ENCODE measurements around the gene KIAA0408. TPM values are rescaled to one million over a fixed set of nuclear protein-coding genes. Genes with fewer than 3 reads are reported as not detected.

The KIAA0408 gene
- total and polyA plus RNA-seq, 2 experiments from 2014 or later: 0.27 to 2.0 TPM

DNA sequence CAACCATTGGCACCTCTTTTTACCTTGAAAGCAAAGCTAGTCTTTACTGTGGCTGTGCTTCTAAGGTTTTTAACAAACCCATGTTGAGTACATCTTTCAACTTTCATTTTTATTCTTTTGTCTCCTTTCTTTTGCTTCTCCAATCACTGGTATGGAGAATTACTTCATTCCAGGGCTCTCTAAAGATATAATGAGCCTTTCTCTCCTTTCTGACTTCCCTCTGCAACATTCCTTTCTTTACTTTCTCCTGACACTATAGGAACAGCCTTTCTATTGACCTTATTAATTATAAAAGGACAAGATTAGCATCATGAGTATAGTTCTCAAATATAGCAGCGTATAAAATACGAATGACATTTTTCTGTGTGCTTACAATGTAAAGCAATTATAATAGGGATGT lies 23.1 kb upstream of the KIAA0408 start:
- Histone ChIP-seq H3K27ac (no peak overlapping the region), H3K27me3 (no peaks in the 10 kb centered on the region), H3K4me3 (no peak overlapping the region), H3K9me3 (ENCODE audit: low read depth) (no peaks in the 10 kb centered on the region), H3K36me3 (no peaks in the 10 kb centered on the region), H3K4me1 (ENCODE audit: low read depth) (no peaks in the 10 kb centered on the region)
- DNase-seq (ENCODE audit: low read depth in 1 of 2, low spot score in 1 of 2): no peak
- TF ChIP-seq, protein P1, sequence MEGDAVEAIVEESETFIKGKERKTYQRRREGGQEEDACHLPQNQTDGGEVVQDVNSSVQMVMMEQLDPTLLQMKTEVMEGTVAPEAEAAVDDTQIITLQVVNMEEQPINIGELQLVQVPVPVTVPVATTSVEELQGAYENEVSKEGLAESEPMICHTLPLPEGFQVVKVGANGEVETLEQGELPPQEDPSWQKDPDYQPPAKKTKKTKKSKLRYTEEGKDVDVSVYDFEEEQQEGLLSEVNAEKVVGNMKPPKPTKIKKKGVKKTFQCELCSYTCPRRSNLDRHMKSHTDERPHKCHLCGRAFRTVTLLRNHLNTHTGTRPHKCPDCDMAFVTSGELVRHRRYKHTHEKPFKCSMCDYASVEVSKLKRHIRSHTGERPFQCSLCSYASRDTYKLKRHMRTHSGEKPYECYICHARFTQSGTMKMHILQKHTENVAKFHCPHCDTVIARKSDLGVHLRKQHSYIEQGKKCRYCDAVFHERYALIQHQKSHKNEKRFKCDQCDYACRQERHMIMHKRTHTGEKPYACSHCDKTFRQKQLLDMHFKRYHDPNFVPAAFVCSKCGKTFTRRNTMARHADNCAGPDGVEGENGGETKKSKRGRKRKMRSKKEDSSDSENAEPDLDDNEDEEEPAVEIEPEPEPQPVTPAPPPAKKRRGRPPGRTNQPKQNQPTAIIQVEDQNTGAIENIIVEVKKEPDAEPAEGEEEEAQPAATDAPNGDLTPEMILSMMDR (IDR thresholded peaks at IDR 0.05; ENCODE audit: low read depth, low read length): no peak

DNA sequence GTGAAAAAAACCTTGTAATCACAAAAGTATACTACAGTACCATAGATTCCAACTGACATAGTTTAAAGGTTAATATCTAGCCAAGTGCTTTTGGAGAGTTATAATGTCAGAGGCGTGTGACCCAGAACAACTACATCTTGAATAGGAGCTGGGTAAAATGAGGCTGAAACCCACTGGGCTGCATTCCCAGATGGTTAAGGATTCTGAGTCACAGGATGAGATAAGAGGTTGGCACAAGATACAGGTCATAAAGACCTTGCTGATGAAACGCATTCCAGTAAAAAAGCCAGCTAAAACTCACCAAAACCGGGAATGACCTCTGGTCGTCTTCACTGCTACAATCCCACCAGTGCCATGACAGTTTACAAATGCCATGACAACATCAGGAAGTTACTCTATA lies 22.4 kb upstream of the KIAA0408 start:
- DNase-seq (ENCODE audit: low read depth in 1 of 2, low spot score in 1 of 2): peak in 1 of 2 donors; percentile 61
- H3K4me1 ChIP-seq (ENCODE audit: low read depth): no peaks in the 10 kb centered on the region
- no peaks in the 10 kb centered on the region for H3K36me3 ChIP-seq
- H3K27ac ChIP-seq: no peak overlapping the region
- no peak overlapping the region for H3K4me3 ChIP-seq
- no peaks in the 10 kb centered on the region for H3K27me3 ChIP-seq
- TF ChIP-seq, protein P1 (IDR thresholded peaks at IDR 0.05; ENCODE audit: low read depth, low read length): no peak
- H3K9me3 ChIP-seq (ENCODE audit: low read depth): no peaks in the 10 kb centered on the region

DNA sequence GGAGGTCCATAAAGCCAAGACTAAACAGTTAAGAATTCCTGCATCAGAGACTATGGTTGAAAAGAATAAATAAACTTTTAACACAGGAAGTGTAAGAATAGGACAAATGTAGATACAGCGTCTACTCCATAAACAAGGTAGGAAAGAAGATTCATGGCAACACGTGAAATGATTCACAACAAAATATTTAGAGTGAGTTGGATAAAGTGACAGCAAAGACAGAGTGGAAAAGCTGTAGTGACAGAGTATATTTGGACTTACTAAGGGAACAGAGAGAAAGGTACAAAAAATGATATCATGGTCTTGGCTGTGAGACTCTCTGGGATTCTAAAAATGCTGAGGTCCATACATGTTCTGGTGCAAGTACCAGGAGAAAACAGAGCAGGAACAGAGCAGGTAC lies 21.9 kb upstream of the KIAA0408 start:
- no peak for DNase-seq (ENCODE audit: low read depth in 1 of 2, low spot score in 1 of 2)
- no peak overlapping the region for H3K4me3 ChIP-seq
- TF ChIP-seq, protein P1 (IDR thresholded peaks at IDR 0.05; ENCODE audit: low read depth, low read length): no peak
- no peaks in the 10 kb centered on the region for H3K4me1 ChIP-seq (ENCODE audit: low read depth)
- no peak overlapping the region for H3K27ac ChIP-seq
- H3K9me3 ChIP-seq (ENCODE audit: low read depth): no peaks in the 10 kb centered on the region
- H3K27me3 ChIP-seq: no peaks in the 10 kb centered on the region
- no peaks in the 10 kb centered on the region for H3K36me3 ChIP-seq

DNA sequence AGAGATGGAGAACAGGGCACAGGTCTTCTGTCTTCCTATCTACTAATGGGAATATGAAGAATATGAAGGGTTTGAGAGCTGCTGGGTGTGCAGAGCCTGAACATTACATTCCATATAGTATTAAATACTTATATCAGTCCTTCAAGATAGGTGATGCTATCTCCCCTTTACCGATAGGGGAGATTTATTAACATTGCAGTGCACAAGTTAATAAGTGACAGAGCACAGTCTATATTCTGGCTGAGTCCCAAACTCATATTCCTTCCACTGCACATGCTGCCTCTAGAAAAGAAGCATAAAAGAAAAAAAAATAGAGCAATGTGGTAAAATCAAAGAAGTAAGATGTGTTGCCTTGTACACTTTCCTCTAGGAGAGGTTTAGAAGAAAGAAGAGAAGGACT lies 18.5 kb upstream of the KIAA0408 start:
- Histone ChIP-seq H3K4me1 (ENCODE audit: low read depth) (no peaks in the 10 kb centered on the region), H3K27me3 (no peaks in the 10 kb centered on the region), H3K9me3 (ENCODE audit: low read depth) (no peaks in the 10 kb centered on the region), H3K4me3 (no peak overlapping the region), H3K27ac (no peak overlapping the region), H3K36me3 (no peaks in the 10 kb centered on the region)
- TF ChIP-seq, protein P1 (IDR thresholded peaks at IDR 0.05; ENCODE audit: low read depth, low read length): no peak
- DNase-seq (ENCODE audit: low read depth in 1 of 2, low spot score in 1 of 2): no peak

DNA sequence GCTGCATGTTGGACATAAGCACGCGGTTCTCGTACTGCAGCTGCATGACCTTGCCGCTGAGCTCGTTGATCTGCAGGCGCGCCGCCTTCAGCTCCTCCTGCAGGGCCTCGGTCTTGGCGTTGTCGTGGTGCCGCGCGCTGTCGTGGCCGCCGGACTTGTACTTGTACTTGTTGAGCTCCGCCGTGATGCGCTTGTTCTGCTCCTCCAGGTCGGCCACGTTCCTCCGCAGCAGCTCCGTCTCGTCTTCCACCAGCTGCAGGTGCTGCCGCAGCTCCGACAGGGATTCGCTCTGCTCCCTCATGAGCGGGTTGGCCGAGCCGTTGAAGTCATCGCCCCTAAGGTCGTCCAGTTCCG lies 16.6 kb upstream of the KIAA0408 start:
- no peak for DNase-seq (ENCODE audit: low read depth in 1 of 2, low spot score in 1 of 2)
- no peak overlapping the region for H3K27ac ChIP-seq
- TF ChIP-seq, protein P1 (IDR thresholded peaks at IDR 0.05; ENCODE audit: low read depth, low read length): no peak
- no peaks in the 10 kb centered on the region for H3K36me3 ChIP-seq
- no peaks in the 10 kb centered on the region for H3K4me1 ChIP-seq (ENCODE audit: low read depth)
- H3K27me3 ChIP-seq: no peaks in the 10 kb centered on the region
- H3K9me3 ChIP-seq (ENCODE audit: low read depth): no peaks in the 10 kb centered on the region
- H3K4me3 ChIP-seq: no peak overlapping the region
